GM21737 (cell line): ENCODE measurements around the gene INSYN2B.
A peak's percentile ranks its signal among the peaks of the same experiment; 100 is the strongest.

ENCODE experiments used
- ATAC-seq: cut with Tn5 transposase; IDR thresholded peaks from one replicate; pipeline ENCODE4 v1.9.1; 2021; ENCODE audit warnings: mild to moderate bottlenecking, moderate library complexity; ENCODE audit not compliant: unreplicated experiment

INSYN2B gene

DNA sequence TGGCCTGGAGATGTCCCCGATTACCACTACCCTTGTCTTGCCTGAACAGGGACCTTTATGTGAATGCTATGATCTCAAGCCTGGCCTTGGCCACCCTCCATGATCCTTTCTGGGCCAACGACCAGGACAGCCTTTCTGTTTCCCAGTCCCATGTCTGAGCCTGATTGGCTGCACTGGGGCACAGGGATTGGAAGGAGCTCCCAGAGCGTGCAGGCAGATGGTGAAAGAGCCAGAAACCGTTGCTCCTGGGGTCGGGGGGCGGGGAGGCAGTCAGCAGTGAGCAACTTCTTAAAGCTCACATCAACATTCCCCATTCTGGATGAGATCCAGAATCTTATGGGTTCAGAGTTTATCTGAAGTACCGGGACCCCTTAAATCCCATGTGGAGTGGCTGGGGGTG lies 84.4 kb downstream of the INSYN2B start:
- no peak for ATAC-seq

GRCh38 chr5:169893571-169893970 lies 86.7 kb downstream of the INSYN2B start:
- ATAC-seq = no peak

DNA sequence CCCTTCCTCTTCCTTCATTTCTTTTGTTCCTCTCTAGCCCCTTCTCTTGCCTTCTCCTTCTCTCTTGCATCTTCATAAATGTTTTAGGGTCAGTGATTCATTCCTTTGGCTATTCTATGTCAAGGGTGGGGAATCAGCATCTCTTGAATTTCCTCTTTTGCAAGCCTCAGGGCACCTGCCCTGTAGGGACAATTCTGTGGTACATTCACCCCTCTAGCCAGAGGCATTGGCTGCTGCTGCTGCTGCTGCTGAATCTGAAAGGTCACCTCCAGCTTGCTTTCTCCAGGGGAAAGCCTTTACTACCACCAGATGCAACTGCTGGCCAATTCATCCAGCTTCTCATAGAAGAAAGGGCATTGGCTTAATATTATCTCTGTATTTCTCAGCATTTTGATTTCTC lies 87.3 kb downstream of the INSYN2B start:
- ATAC-seq = no peak

DNA sequence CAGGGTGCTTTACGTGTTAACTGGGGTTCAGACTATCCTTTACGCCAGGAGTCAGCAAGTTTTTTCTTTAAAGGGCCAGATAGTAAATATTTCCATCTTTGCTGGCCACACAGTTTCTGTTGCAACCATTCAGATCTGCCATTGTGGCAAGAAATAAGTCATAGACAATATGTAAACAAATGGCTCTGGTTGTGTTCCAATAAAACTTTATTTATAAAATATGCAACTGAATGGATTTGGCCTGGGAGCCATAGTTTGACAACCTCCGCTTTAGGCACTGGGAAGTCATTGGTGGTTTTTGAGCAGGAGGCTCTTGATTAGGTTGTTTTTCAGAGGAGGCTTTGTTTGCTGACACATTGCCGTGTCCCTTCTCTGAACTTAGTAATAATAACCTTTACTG lies 90.7 kb downstream of the INSYN2B start:
- ATAC-seq = no peak

- ATAC-seq = no peak
These were observed 93.6 kb downstream of the INSYN2B start for GRCh38 chr5:169886677-169887076.

DNA sequence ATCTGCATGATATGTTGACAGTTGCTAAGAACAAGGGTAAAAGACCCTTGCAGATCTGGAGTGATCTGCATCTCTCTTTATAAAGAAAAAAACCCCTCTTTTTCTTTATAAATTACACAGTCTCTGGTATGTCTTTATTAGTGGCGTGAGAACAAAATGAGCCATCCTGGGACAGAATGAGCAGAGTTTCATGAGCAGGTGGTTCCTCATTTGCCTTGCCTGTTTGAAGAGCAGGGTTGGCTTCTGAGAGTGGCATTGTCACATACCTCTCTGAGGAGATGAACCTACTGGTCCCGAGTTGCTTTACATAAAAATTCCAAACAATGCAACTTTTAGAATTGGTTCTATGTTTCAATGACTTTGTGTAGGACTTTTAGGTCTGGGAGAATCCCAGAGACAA lies 94.3 kb downstream of the INSYN2B start:
- no peak for ATAC-seq

GRCh38 chr5:169881702-169882303 lies 98.5 kb downstream of the INSYN2B start:
- no peak for ATAC-seq

GRCh38 chr5:169880785-169881184 lies 99.5 kb downstream of the INSYN2B start:
- ATAC-seq = no peak

DNA sequence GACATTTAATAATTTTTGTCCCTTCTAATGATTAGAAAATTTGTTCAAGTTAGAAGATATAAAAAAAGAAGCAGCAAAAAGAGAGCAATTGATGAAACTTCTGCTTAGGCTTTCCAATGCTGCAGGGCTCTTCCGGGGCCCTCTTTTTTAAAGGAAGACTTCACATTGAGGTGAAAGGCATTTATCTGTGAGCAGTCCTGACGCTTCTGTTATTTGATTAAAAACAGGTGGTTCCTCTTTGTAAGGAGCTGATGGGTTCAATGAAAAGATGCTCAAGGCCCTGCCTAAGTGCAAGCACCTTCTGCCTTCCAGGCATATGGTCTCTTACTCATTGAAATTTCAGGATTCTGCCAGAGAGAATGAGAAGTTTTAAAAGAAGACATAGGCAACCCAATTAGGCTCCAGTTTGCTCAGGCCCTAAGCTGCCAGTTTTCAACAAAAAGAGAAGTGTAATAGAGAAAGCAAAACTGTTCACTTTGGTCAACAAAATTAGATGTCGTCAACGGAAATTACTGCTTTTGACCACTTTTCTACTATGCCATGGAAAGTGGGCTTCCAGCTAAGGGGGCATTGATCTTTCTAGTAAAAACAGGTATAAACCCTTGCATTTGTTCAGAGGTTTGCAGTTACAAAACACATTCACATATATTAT lies 100.2 kb downstream of the INSYN2B start:
- ATAC-seq = peak; percentile 58

DNA sequence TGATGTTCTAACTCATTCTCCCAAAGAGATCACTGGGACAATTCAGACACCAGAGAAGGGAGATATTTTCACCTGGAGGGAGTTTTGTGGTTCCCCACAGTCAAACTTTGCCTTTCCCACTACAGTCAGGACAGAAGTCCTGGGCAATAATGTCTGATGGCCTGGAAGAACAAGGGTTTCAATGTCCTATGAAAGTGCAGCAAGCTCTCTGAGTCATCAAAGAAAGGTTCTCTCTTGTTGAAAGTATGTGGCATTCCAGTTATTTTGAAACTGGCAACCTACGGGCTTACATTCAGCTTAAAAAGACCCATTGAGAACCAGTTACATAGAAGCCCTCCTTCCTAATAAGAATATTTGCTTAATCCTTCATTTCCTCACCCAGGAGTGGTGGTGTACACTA lies 103.9 kb downstream of the INSYN2B start:
- no peak for ATAC-seq

- ATAC-seq = no peak
These were observed 104.6 kb downstream of the INSYN2B start for GRCh38 chr5:169875731-169876130.

DNA sequence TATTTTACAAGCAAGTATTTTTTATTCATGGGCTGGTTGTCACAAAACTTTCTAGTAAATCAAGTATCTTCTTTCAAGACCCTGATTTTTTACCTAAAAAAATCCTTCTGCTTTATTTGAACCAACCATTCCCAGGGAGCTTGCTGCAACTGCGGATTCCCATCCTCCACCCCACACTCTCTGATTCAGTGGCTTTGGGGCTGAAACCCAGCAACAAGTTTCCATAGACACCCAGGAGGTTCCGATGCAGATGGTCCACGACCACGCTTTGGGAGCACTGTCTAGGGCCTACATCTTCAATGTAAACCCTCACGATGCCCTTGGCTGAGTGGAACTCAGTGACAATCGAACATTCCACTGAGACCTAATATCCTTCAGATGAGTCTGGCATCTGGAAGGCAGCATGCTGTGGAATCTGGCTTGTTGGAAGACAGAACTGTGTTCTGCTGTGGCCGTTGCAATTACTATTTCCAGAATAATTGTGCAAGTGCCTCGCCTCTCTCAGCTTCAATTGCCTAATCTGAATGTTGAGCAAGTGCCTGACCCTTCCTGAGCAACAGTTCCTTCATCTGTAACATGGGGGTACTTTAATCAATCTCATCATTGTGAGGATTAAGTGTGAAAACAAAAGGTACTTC lies 105.1 kb downstream of the INSYN2B start:
- no peak for ATAC-seq

- no peak for ATAC-seq
These were observed 105.7 kb downstream of the INSYN2B start for GRCh38 chr5:169874621-169875020.

GRCh38 chr5:169873642-169874041 lies 106.7 kb downstream of the INSYN2B start:
- ATAC-seq = no peak

DNA sequence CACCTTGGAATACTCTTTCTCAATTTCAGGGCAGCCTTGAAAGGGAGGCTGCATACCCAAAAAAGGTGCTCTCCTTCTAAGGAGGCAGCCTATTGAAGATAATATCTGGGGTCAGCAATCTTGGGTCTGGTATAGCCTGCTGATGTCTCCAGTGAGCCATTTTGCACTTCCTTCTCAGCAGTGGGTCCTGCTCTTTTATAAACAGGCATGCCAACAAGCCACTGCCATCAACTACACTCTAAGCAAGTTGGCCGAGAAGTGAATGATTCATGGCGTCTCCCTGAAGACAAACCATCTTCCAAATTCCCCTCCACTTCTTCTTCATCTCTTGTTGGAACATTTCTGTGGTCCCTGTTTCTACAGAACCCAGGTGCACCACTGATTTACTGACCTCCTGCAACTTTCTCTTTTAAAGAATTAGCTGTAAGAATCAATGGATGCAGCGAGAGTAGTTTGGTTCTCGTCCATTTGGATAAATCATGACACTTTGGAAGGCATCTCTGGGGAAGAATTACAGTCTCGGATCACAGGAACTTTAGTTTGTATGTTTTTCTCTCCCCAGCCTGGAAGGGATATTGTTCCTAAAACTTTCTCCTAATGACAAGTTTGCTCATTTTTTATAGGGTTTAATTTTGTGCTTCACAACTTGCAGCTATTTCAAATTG lies 108.3 kb downstream of the INSYN2B start:
- no peak for ATAC-seq

DNA sequence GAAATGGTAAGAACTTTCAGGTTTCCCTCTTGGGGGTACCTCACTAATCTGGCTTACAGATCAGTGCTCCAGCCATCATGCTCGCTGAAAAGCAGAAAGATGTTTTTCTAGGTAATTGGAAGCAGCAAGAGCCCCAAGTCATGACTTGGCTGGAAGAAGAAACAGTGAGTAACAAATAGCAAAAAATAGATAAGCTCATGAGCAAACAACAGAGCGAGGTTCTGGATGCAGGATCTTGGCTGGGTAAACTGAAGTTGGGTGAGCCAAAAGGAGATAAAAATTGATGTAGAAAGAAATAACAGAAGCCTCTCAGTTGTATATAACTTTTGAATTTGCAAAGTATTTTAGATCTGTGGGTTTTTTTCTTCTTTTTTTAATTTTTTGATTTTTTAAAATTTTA lies 110.1 kb downstream of the INSYN2B start:
- ATAC-seq = no peak

GRCh38 chr5:169869066-169869465 lies 111.2 kb downstream of the INSYN2B start:
- ATAC-seq = no peak

- ATAC-seq = no peak
These were observed 112.9 kb downstream of the INSYN2B start for GRCh38 chr5:169867347-169867746.

- no peak for ATAC-seq
These were observed 115.8 kb downstream of the INSYN2B start for GRCh38 chr5:169864483-169864882.

DNA sequence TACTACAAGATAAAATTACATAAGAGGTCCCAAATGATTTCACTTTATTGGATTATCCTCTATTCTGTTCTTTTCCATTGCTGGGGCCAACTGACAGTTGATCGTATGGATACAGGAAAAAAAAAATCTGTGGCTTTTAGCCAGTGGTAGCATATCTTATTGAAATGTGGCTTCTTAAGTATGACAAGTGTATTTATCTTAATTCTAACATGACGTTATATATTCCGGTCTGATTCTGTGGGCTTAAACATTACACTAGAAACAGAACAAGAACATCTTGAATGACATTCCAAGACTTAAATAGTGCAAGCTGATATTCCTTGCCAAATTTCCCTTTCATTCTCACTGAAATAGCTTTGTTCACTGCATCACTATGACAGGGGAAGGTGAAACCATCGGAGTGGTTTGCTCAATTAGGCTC lies 117.9 kb downstream of the INSYN2B start:
- no peak for ATAC-seq

DNA sequence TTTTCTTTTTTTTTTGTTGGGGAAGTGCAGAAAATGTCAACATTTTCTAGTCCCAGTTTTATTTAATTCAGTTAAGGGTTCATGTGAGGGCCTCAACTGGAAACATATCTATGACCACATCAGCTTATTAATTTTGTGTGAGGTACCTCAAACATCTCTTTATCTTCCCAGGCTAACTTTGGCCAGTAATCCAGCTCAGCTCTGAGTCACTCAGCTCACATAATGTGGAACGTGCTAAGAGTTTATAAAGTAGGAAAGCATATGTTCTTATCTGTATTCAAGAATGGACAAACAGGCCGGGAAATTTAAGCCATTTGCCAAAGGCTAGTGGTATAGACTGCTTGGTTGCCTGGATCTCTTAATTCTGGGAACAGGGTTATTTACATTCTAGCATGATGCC lies 118.4 kb downstream of the INSYN2B start:
- no peak for ATAC-seq

GRCh38 chr5:169861433-169861832 lies 118.9 kb downstream of the INSYN2B start:
- no peak for ATAC-seq
